ENCODE data around the gene CHST3.
"Not testable (repeated sequence)": the region's sequence is repeated elsewhere in the genome, so short reads cannot be mapped to it uniquely, and the experiment has no call there.

Gene CHST3

GRCh38 chr10:71974489-71975021, 10.4 kb downstream of the CHST3 start:
- DNase-seq, result no peak

- no peak for DNase-seq
Measured at GRCh38 chr10:71975087-71975870, 11.1 kb downstream of the CHST3 start.

- no peak for DNase-seq
Measured at GRCh38 chr10:71975871-71976725, 11.9 kb downstream of the CHST3 start.

GRCh38 chr10:71977614-71977903, 13.4 kb downstream of the CHST3 start:
- not testable (repeated sequence) for DNase-seq

GRCh38 chr10:71978476-71978875, 14.3 kb downstream of the CHST3 start:
- no peak for DNase-seq

GRCh38 chr10:71978988-71979691, 14.9 kb downstream of the CHST3 start:
- DNase-seq, result no peak

- no peak for DNase-seq
Measured at GRCh38 chr10:71979692-71980062, 15.5 kb downstream of the CHST3 start.

- no peak for DNase-seq
Measured at GRCh38 chr10:71980181-71981014, 16.2 kb downstream of the CHST3 start.

GRCh38 chr10:71981015-71981875, 17.1 kb downstream of the CHST3 start:
- DNase-seq, result no peak

- no peak for DNase-seq
Measured at GRCh38 chr10:71981876-71982230, 17.7 kb downstream of the CHST3 start.

- no peak for DNase-seq
Measured at GRCh38 chr10:71982269-71983178, 18.3 kb downstream of the CHST3 start.

GRCh38 chr10:71984126-71984808, 20.1 kb downstream of the CHST3 start:
- no peak for DNase-seq

GRCh38 chr10:71984809-71985388, 20.7 kb downstream of the CHST3 start:
- no peak for DNase-seq

GRCh38 chr10:71985542-71986250, 21.5 kb downstream of the CHST3 start:
- DNase-seq, result no peak

- not testable (repeated sequence) for DNase-seq
Measured at GRCh38 chr10:71988895-71989294, 24.7 kb downstream of the CHST3 start.

- no peak for DNase-seq
Measured at GRCh38 chr10:71989661-71990454, 25.7 kb downstream of the CHST3 start.

- DNase-seq, result no peak
Measured at GRCh38 chr10:71990706-71991269, 26.6 kb downstream of the CHST3 start.
